ENCODE measurements around the gene ARMH1.

The ARMH1 gene

DNA sequence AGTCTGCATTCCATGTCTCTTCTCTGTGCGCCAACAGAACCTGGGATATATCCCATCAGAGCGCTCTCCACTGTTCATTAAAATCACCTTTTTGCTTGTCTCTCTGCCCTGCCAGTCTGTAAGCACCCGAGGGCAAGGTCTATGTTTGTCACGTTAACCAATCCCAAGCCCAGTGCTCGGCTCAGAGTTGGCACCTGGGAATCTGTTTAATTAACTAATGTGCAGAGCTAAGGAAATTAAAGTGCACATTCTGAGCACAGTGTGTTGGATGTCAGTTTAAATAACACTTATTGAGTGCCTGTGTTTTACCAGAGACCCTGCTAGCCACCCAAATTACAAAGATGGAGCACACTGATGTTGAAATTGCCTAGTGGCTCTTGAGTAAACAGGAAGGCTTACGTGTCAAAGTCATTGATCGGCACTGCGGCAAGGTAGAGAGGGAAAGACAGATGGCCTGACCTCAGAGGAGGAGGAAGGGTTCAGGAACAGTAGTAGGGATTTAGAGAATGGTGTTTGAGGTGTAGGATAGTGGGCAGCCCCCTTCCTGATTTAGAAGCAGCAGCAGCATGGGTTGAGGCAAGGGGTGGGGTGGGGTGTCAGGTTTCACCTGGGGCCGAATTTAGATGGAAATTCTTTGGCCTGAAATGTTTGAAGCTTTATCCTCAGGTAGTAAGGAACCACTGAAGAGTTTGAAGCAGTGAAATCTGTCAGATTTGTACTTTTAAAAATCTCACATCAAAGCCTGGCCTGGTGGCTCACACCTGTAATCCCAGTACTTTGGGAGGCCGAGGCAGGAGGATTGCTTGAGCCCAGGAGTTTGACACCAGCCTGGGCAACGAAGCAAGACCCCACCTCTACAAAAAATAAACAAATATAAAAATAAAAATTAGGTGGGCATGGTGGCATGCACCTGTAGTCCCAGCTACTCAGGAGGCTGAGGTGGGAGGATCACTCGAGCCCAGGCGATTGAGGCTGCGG is 7.7 kb downstream of the ARMH1 start:
- H3K27ac ChIP-seq (ENCODE audit: low read depth, low read length) = no peak overlapping the region
- no CpG with 5 or more reads among the region's 14 CpGs for WGBS (ENCODE audit: extremely low coverage, insufficient coverage, low lambda C conversion rate)
- no peak overlapping the region for H2BK120ac ChIP-seq (ENCODE audit: low read depth, low read length)

DNA sequence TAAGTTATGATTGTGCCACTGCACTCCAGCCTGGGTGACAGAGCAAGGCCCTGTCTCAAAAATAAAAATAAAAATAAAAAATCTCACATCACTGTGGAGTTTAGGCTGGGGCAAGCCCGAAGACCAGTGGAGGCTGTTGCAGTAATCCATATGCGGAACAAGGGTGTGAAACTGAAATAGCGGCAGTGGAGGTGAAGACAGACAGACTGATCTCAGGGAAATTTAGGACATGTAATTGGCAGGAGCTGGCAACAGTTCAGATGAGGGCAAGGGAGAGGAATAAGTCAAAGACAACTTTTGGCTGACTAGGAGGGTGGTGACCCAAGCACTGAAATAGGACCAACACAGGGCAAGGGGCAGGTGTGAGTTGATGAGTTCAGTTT is 8.4 kb downstream of the ARMH1 start:
- Histone ChIP-seq H4K8ac (ENCODE audit: low read depth, low read length) (no peak overlapping the region), H3K79me1 (ENCODE audit: low read length) (no peaks in the 10 kb centered on the region), H2BK5ac (ENCODE audit: low read length) (no peak overlapping the region), H3K4me3 (ENCODE audit: low read length) (no peak overlapping the region), H3K36me3 (ENCODE audit: control insufficient read depth, insufficient read depth, low read length) (no peaks in the 10 kb centered on the region), H3K79me2 (ENCODE audit: control insufficient read depth, insufficient read depth, low read length) (no peaks in the 10 kb centered on the region), H2BK120ac (ENCODE audit: low read depth, low read length) (no peak overlapping the region), H3K27me3 (ENCODE audit: insufficient read depth, low read length, poor library complexity) (no peaks in the 10 kb centered on the region), H3K4ac (ENCODE audit: low read depth, low read length) (no peak overlapping the region), H3K9ac (ENCODE audit: low read length) (no peak overlapping the region), H2BK15ac (replicated peaks; ENCODE audit: low read depth) (no peak overlapping the region), H3K4me2 (ENCODE audit: low read length) (no peak overlapping the region), H3K27ac (ENCODE audit: low read depth, low read length) (no peak overlapping the region), H2AK5ac (ENCODE audit: low read length) (no peak overlapping the region), H3K56ac (ENCODE audit: low read length) (no peak overlapping the region), H3K23ac (ENCODE audit: low read length) (no peak overlapping the region), H3K18ac (ENCODE audit: low read length) (no peak overlapping the region), H3K4me1 (ENCODE audit: control insufficient read depth, low read depth, low read length) (peaks cover 6% of the 10 kb centered on the region), H4K5ac (ENCODE audit: low read length) (no peak overlapping the region)
- no CpG with 5 or more reads among the region's 3 CpGs for WGBS (ENCODE audit: extremely low coverage, insufficient coverage, low lambda C conversion rate)
- DNase-seq = no peak

More for the DNA sequence above, 7.7 kb downstream of the ARMH1 start:
- Histone ChIP-seq H2BK15ac (replicated peaks; ENCODE audit: low read depth) (no peak overlapping the region), H3K23ac (ENCODE audit: low read length) (no peak overlapping the region), H2AK5ac (ENCODE audit: low read length) (no peak overlapping the region), H3K18ac (ENCODE audit: low read length) (no peak overlapping the region), H3K56ac (ENCODE audit: low read length) (peak overlapping the region; percentile 50), H3K79me1 (ENCODE audit: low read length) (no peaks in the 10 kb centered on the region), H4K8ac (ENCODE audit: low read depth, low read length) (no peak overlapping the region), H3K4me3 (ENCODE audit: low read length) (no peak overlapping the region), H4K5ac (ENCODE audit: low read length) (no peak overlapping the region), H3K9ac (ENCODE audit: low read length) (no peak overlapping the region), H3K4me2 (ENCODE audit: low read length) (no peak overlapping the region), H2BK5ac (ENCODE audit: low read length) (no peak overlapping the region), H3K4ac (ENCODE audit: low read depth, low read length) (no peak overlapping the region), H3K36me3 (ENCODE audit: control insufficient read depth, insufficient read depth, low read length) (no peaks in the 10 kb centered on the region), H3K79me2 (ENCODE audit: control insufficient read depth, insufficient read depth, low read length) (no peaks in the 10 kb centered on the region), H3K27me3 (ENCODE audit: insufficient read depth, low read length, poor library complexity) (no peaks in the 10 kb centered on the region), H3K4me1 (ENCODE audit: control insufficient read depth, low read depth, low read length) (peaks cover 6% of the 10 kb centered on the region)
- DNase-seq = no peak

DNA sequence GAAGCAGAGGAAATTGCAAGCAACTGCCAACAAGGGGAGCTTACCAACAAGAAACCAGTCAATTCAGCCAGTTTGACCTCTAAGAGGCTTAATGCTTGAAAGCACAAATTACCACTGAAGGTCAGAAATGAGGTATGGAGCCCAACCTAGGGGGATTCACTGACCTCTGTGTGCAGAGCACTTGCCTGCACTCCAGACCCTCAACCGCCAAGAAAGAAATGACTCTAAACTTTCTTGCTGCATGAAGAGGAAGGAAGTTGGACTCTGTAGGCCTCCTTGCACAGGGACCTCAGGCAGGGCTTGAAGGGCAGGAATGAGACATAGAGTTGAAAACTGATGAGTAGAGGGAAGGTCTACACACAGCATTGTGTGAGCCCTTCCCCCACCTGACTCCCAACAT is 10.0 kb downstream of the ARMH1 start:
- Histone ChIP-seq H3K79me1 (ENCODE audit: low read length) (no peaks in the 10 kb centered on the region), H4K8ac (ENCODE audit: low read depth, low read length) (no peak overlapping the region), H2BK15ac (replicated peaks; ENCODE audit: low read depth) (no peak overlapping the region), H3K9ac (ENCODE audit: low read length) (no peak overlapping the region), H3K4me2 (ENCODE audit: low read length) (no peak overlapping the region), H3K36me3 (ENCODE audit: control insufficient read depth, insufficient read depth, low read length) (no peaks in the 10 kb centered on the region), H2BK5ac (ENCODE audit: low read length) (no peak overlapping the region), H3K4ac (ENCODE audit: low read depth, low read length) (no peak overlapping the region), H3K18ac (ENCODE audit: low read length) (no peak overlapping the region), H2BK120ac (ENCODE audit: low read depth, low read length) (no peak overlapping the region), H3K27ac (ENCODE audit: low read depth, low read length) (no peak overlapping the region), H2AK5ac (ENCODE audit: low read length) (no peak overlapping the region), H3K4me3 (ENCODE audit: low read length) (no peak overlapping the region), H3K56ac (ENCODE audit: low read length) (no peak overlapping the region), H3K79me2 (ENCODE audit: control insufficient read depth, insufficient read depth, low read length) (no peaks in the 10 kb centered on the region), H3K4me1 (ENCODE audit: control insufficient read depth, low read depth, low read length) (peaks cover 6% of the 10 kb centered on the region), H3K23ac (ENCODE audit: low read length) (no peak overlapping the region), H3K27me3 (ENCODE audit: insufficient read depth, low read length, poor library complexity) (no peaks in the 10 kb centered on the region), H4K5ac (ENCODE audit: low read length) (no peak overlapping the region)
- DNase-seq = no peak
- WGBS (ENCODE audit: extremely low coverage, insufficient coverage, low lambda C conversion rate) = no CpG with 5 or more reads among the region's 1 CpG

DNA sequence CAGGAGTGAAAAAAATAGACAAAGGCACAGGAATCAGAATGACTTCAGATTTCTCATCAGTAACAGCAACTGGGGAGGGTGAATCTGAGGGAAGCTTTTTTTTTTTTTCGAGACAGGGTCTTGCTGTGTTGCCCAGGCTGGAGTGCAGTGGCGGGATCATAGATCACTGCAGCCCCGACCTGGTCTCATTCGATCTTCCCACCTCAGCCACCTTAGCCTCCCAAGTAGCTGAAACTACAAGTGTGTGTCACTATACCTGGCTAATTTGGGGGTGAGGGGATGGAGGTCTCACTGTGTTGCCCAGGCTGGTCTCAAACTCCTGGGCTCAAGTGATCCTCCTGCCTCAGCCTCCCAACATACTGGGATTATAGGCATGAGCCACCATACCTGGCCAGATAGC is 10.7 kb downstream of the ARMH1 start:
- WGBS (ENCODE audit: extremely low coverage, insufficient coverage, low lambda C conversion rate) = no CpG with 5 or more reads among the region's 4 CpGs
- no peaks in the 10 kb centered on the region for H3K36me3 ChIP-seq (ENCODE audit: control insufficient read depth, insufficient read depth, low read length)

DNA sequence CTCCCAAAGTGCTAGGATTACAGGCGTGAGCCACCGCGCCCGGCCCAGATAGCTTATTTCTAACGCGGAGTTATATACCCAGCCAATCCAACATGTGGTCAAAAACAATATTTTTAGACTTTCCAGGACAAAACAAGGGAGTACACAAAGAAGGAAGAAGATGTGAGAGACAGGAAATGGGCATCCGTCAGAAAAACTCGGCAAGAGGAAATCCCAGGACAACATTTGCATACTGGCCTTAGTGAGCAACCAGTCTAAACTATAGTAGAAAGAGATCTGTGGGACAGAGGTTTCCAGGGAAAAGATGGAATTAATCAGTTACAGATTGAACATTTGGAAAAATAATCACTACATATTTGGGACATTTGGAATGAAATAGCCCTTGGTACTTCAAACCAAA is 11.4 kb downstream of the ARMH1 start:
- Histone ChIP-seq H2BK120ac (ENCODE audit: low read depth, low read length) (no peak overlapping the region), H3K56ac (ENCODE audit: low read length) (no peak overlapping the region), H3K4me2 (ENCODE audit: low read length) (no peak overlapping the region), H3K4me3 (ENCODE audit: low read length) (no peak overlapping the region), H3K36me3 (ENCODE audit: control insufficient read depth, insufficient read depth, low read length) (no peaks in the 10 kb centered on the region), H3K4ac (ENCODE audit: low read depth, low read length) (no peak overlapping the region), H4K8ac (ENCODE audit: low read depth, low read length) (no peak overlapping the region), H3K79me1 (ENCODE audit: low read length) (no peaks in the 10 kb centered on the region), H2BK5ac (ENCODE audit: low read length) (no peak overlapping the region), H3K27me3 (ENCODE audit: insufficient read depth, low read length, poor library complexity) (no peaks in the 10 kb centered on the region), H3K9ac (ENCODE audit: low read length) (no peak overlapping the region), H3K27ac (ENCODE audit: low read depth, low read length) (no peak overlapping the region), H3K4me1 (ENCODE audit: control insufficient read depth, low read depth, low read length) (peaks cover 6% of the 10 kb centered on the region), H3K23ac (ENCODE audit: low read length) (no peak overlapping the region), H4K5ac (ENCODE audit: low read length) (no peak overlapping the region), H2AK5ac (ENCODE audit: low read length) (no peak overlapping the region), H2BK15ac (replicated peaks; ENCODE audit: low read depth) (no peak overlapping the region), H3K18ac (ENCODE audit: low read length) (no peak overlapping the region), H3K79me2 (ENCODE audit: control insufficient read depth, insufficient read depth, low read length) (no peaks in the 10 kb centered on the region)
- DNase-seq = no peak
- no CpG with 5 or more reads among the region's 8 CpGs for WGBS (ENCODE audit: extremely low coverage, insufficient coverage, low lambda C conversion rate)

More for the DNA sequence above, 10.7 kb downstream of the ARMH1 start:
- Histone ChIP-seq H4K5ac (ENCODE audit: low read length) (no peak overlapping the region), H2BK5ac (ENCODE audit: low read length) (no peak overlapping the region), H3K18ac (ENCODE audit: low read length) (no peak overlapping the region), H2BK15ac (replicated peaks; ENCODE audit: low read depth) (no peak overlapping the region), H2AK5ac (ENCODE audit: low read length) (no peak overlapping the region), H3K79me1 (ENCODE audit: low read length) (no peaks in the 10 kb centered on the region), H4K8ac (ENCODE audit: low read depth, low read length) (no peak overlapping the region), H3K4me3 (ENCODE audit: low read length) (no peak overlapping the region), H3K23ac (ENCODE audit: low read length) (no peak overlapping the region), H3K56ac (ENCODE audit: low read length) (no peak overlapping the region), H3K79me2 (ENCODE audit: control insufficient read depth, insufficient read depth, low read length) (no peaks in the 10 kb centered on the region), H3K27ac (ENCODE audit: low read depth, low read length) (no peak overlapping the region), H3K4me2 (ENCODE audit: low read length) (no peak overlapping the region), H3K27me3 (ENCODE audit: insufficient read depth, low read length, poor library complexity) (no peaks in the 10 kb centered on the region), H3K4me1 (ENCODE audit: control insufficient read depth, low read depth, low read length) (peaks cover 6% of the 10 kb centered on the region), H3K9ac (ENCODE audit: low read length) (no peak overlapping the region), H3K4ac (ENCODE audit: low read depth, low read length) (no peak overlapping the region), H2BK120ac (ENCODE audit: low read depth, low read length) (no peak overlapping the region)
- no peak for DNase-seq
